IPS-20b (cell line): ENCODE results near the gene GASK1A.

Source experiments
- H3K27ac ChIP-seq: one replicate; pipeline ENCODE4 v1.5.1; 2013; ENCODE audit warnings: low read length
- H3K27me3 ChIP-seq: 2 replicates; pipeline ENCODE4 v1.6.1; 2013; ENCODE audit warnings: mild to moderate bottlenecking, low read length, inconsistent platforms; ENCODE audit not compliant: insufficient read depth
- H3K36me3 ChIP-seq: 2 replicates; pipeline ENCODE4 v1.6.1; 2013; ENCODE audit warnings: low read depth, mild to moderate bottlenecking, inconsistent platforms, low read length, moderate library complexity; ENCODE audit not compliant: insufficient read depth
- H3K4me1 ChIP-seq: 2 replicates; pipeline ENCODE4 v1.6.1; 2013; ENCODE audit warnings: mild to moderate bottlenecking, control low read depth, inconsistent platforms, low read length, moderate library complexity; ENCODE audit not compliant: insufficient read depth
- H3K4me3 ChIP-seq: 2 replicates; pipeline ENCODE4 v1.5.1; 2013; ENCODE audit warnings: mild to moderate bottlenecking, low read length, inconsistent platforms
- H3K9ac ChIP-seq: 2 replicates; pipeline ENCODE4 v1.6.1; 2013; ENCODE audit warnings: low read depth, mild to moderate bottlenecking, inconsistent platforms, low read length, moderate library complexity
- H3K9me3 ChIP-seq: 2 replicates; pipeline ENCODE4 v1.6.1; 2013; ENCODE audit warnings: mild to moderate bottlenecking, low read depth, low read length, inconsistent platforms; ENCODE audit not compliant: insufficient read depth

The GASK1A gene

DNA sequence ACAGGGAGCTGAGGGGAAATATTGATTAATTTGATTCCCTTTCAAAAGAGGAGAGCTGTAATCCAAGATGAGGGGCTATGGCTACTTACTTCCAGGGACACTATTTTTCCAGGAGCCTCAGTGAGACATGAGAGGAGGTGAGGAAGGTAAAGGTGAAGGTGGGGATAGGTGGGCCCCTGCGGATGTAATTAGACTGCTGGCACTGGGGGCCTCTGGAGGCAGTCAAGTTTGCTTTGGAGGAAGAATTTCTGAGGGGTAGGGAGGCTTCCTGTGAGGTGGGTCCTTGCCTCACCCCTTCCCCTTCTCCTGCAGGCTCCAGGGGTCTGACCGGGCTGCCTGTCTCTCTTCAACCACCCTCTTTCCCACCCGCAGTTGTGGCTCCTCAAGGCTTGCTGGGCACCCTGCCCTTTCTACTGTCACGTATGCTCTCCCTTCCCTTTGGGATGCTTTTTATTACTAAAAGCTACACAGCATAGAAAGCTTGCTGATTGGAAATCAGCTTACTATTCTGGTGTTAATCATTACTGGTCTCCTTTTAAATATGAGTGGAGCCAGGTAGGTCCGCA, 22.5 kb downstream of the GASK1A start:
- no peak overlapping the region for H3K4me3 ChIP-seq
- H3K9me3 ChIP-seq, result no peaks in the 10 kb centered on the region
- no peak overlapping the region for H3K9ac ChIP-seq
- no peak overlapping the region for H3K27ac ChIP-seq
- no peaks in the 10 kb centered on the region for H3K36me3 ChIP-seq
- H3K27me3 ChIP-seq, result no peaks in the 10 kb centered on the region
- H3K4me1 ChIP-seq, result no peaks in the 10 kb centered on the region

DNA sequence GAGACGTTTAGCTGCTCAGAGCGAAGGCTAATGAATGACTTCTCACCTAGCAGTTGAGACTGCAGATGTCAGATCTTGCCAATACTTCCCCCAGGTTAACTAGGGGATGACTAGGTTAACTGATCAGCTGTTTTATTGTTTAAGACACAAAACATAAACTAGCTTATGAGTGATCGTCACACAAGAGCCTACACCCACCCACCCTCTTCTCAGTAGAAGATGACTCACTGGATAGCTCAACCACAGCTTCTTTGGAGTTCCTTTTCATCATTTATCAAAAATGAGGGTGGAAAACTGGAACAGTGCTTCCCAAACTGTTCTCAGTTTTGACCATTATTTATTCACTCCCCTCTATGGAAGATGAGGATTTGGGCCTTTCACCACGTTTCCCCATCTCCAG, 25.2 kb downstream of the GASK1A start:
- H3K9me3 ChIP-seq, result no peaks in the 10 kb centered on the region
- H3K9ac ChIP-seq, result no peak overlapping the region
- no peak overlapping the region for H3K4me3 ChIP-seq
- H3K36me3 ChIP-seq, result no peaks in the 10 kb centered on the region
- no peaks in the 10 kb centered on the region for H3K4me1 ChIP-seq
- no peak overlapping the region for H3K27ac ChIP-seq
- H3K27me3 ChIP-seq, result no peaks in the 10 kb centered on the region

DNA sequence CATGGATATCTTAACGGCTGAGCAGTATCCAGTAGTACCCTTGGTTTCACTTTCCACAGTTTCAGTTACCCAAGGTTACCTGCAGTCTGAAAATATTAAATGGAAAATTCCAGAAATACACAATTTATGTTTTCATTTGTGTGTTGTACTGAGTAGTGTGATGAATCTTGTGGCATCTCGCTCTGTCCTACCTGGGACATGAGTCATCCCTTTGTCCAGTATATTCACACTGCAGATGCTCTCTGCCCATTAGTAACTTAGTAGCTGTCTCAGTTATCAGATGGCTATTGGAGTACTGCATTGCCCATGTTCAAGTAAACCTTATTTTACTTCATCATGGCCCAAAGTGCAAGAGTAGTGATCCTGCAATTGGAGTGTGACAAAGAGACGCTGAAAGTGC, 26.1 kb downstream of the GASK1A start:
- H3K27me3 ChIP-seq, result no peaks in the 10 kb centered on the region
- H3K27ac ChIP-seq, result no peak overlapping the region
- no peak overlapping the region for H3K9ac ChIP-seq
- no peaks in the 10 kb centered on the region for H3K36me3 ChIP-seq
- no peak overlapping the region for H3K4me3 ChIP-seq
- no peaks in the 10 kb centered on the region for H3K9me3 ChIP-seq
- no peaks in the 10 kb centered on the region for H3K4me1 ChIP-seq

DNA sequence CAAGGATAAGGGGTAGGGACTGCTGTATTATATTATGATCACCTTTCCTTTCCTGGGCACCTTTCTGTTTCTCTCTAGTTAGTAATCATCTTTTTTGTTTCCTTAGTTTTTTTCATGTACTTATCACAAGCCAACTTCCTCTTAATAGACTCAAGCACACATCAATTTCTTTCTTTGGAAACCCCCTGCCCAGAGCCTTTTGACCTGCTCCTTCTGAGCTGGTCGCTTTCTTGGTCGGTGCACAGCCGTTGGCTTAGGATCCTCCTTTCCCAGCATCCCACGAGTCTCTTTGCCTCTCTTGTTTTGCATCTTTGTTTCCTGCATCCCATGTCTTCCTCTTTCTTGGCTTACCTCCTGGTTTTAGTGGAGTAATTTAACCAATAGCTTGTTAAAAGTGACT, 26.9 kb downstream of the GASK1A start:
- H3K36me3 ChIP-seq, result no peaks in the 10 kb centered on the region
- no peaks in the 10 kb centered on the region for H3K4me1 ChIP-seq
- no peak overlapping the region for H3K9ac ChIP-seq
- H3K9me3 ChIP-seq, result no peaks in the 10 kb centered on the region
- H3K27me3 ChIP-seq, result no peaks in the 10 kb centered on the region
- H3K27ac ChIP-seq, result no peak overlapping the region
- H3K4me3 ChIP-seq, result no peak overlapping the region

DNA sequence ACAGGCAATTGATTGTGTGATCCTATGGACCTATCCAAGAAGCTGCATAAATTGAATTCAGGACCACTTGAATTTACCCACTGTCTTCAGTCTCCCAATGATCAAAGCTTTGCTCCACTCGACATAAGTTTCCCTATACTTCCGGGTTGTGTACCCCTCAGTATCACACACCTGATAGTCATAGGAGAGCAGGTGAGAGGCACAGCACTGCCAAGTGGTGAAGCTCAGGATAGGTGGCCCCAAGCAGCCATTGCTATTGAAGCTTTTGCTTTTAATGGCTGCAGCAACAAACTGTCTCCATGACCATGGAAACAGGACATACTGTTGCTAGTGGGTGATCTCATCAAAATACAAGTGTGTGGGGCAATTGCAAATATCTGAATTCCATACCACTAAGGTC, 27.7 kb downstream of the GASK1A start:
- Histone ChIP-seq H3K9ac (no peak overlapping the region), H3K27ac (no peak overlapping the region), H3K4me1 (no peaks in the 10 kb centered on the region), H3K4me3 (no peak overlapping the region), H3K27me3 (no peaks in the 10 kb centered on the region), H3K9me3 (no peaks in the 10 kb centered on the region), H3K36me3 (no peaks in the 10 kb centered on the region)

DNA sequence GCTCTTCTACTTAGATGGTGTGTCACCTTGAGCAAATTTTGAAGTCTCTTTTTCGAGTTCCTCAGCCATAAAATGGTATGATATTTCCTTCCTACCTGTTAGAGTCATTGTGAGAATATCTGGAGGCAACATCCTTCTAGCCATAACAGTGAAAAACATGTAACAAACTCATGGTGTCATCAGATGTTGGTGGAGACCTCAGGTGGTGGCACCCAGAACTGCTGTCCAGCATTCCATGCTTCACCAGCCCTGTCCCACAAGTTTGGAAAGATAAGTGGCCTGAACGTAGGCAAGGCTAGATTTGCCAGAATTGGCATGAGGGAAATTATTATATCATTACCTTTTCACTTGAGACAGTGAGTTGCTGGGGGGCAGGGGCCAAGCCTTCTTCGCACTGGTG, 30.4 kb downstream of the GASK1A start:
- no peak overlapping the region for H3K4me3 ChIP-seq
- no peak overlapping the region for H3K27ac ChIP-seq
- H3K4me1 ChIP-seq, result no peaks in the 10 kb centered on the region
- no peak overlapping the region for H3K9ac ChIP-seq
- H3K27me3 ChIP-seq, result no peaks in the 10 kb centered on the region
- H3K36me3 ChIP-seq, result no peaks in the 10 kb centered on the region
- peaks cover 5% of the 10 kb centered on the region for H3K9me3 ChIP-seq

DNA sequence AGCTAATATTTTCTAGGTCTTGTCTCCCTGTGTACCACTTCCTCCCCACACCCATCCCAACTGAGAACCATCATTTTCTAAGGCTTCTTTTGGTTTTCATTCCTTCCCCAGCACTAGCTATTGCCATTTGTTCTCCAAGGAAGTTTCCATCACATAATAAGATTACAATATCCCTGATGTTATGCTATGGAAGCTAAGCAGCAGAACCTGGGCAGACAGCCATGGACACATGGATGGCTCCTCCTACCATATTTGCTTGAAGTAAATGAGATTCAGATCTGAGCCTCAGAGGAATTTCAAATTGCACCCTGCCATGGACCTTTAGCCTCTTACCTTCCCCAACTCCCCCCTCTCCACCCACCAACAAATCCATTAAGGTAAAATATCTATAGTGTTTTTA, 31.5 kb downstream of the GASK1A start:
- Histone ChIP-seq H3K9ac (no peak overlapping the region), H3K36me3 (no peaks in the 10 kb centered on the region), H3K27me3 (no peaks in the 10 kb centered on the region), H3K9me3 (peaks cover 5% of the 10 kb centered on the region), H3K27ac (no peak overlapping the region), H3K4me3 (no peak overlapping the region), H3K4me1 (no peaks in the 10 kb centered on the region)

DNA sequence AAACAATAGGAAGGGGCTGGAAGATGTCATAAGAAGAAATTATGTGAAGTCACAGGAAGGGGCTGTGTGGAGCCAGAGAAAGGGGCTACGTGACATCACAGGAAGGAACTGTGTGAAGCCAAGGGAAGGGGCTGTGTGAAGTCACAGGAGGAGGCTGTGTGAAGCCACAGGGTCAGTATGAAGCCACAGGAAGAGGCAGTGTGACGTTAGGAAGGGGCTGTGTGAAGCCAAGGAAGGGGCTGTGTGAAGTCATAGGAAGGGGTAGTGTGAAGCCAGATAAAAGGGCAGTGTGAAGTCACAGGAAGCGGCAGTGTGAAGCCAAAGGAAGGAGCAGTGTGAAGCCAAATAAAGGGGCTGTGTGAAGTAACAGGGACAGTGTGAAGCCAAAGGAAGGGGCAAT, 32.5 kb downstream of the GASK1A start:
- no peaks in the 10 kb centered on the region for H3K4me1 ChIP-seq
- no peaks in the 10 kb centered on the region for H3K27me3 ChIP-seq
- H3K27ac ChIP-seq, result no peak overlapping the region
- H3K36me3 ChIP-seq, result no peaks in the 10 kb centered on the region
- no peak overlapping the region for H3K9ac ChIP-seq
- H3K4me3 ChIP-seq, result no peak overlapping the region
- H3K9me3 ChIP-seq, result peaks cover 10% of the 10 kb centered on the region

DNA sequence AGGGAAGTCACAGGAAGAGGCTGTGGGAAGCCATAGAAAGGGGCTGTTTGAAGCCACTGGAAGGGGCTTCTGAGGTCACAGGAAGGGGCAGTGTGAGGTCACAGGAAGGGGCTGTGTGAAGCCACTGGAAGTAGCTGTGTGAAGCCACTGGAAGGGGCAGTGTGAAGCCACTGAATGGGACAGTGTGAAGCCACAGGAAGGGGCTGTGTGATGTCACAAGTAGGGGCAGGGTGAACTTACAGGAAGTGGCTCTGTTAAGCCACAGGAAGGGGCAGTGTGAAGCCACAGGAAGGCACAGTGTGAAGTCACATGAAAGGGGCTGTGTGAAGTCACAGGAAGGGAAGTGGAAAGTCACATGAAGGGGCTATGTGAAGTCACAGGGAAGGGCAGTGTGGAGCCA, 33.1 kb downstream of the GASK1A start:
- no peak overlapping the region for H3K27ac ChIP-seq
- H3K4me3 ChIP-seq, result no peak overlapping the region
- no peaks in the 10 kb centered on the region for H3K4me1 ChIP-seq

DNA sequence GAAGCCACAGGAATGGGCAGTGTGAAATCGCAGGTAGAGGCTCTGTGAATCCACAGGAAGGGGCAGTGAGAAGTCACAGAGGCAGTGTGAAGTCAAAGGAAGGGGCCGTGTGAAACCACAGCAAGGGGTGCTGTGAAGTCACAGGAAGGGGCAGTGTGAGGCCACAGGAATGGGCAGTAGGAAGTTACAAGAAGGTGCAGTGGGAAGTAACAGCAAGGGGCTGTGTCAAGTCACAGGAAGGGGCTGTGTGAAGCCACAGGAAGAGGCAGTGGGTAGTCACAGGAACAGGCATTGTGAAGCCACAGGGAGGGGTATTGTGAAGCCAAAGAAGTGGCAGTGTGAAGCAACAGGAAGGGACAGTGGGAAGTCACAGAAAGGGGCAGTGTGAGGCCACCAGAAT, 34.1 kb downstream of the GASK1A start:
- Histone ChIP-seq H3K4me1 (no peaks in the 10 kb centered on the region), H3K9ac (no peak overlapping the region), H3K4me3 (no peak overlapping the region), H3K36me3 (no peaks in the 10 kb centered on the region), H3K27ac (no peak overlapping the region), H3K27me3 (no peaks in the 10 kb centered on the region), H3K9me3 (peaks cover 10% of the 10 kb centered on the region)

More for the DNA sequence above, 33.1 kb downstream of the GASK1A start:
- no peak overlapping the region for H3K9ac ChIP-seq
- H3K36me3 ChIP-seq, result no peaks in the 10 kb centered on the region
- peaks cover 10% of the 10 kb centered on the region for H3K9me3 ChIP-seq
- H3K27me3 ChIP-seq, result no peaks in the 10 kb centered on the region

DNA sequence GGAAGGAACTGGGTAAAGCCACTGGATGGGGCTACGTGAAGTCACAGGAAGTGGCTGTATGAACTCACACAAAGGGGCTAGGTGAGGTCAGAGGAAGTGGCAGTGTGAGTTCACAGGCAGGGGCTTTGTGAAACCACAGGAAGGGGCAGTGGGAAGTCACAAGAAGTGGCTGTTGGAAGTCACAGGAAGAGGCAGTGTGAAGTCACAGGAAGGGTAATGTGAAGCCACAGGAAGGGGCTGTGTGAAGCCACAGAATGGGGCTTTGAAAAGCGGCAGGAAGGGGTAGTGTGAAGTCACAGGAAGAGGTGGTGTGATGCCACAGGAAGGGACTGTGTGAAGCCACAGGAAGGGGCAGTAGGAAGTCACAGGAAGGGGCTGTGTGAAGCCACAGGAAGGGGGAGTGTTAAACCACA, 34.6 kb downstream of the GASK1A start:
- Histone ChIP-seq H3K9me3 (peaks cover 10% of the 10 kb centered on the region), H3K36me3 (no peaks in the 10 kb centered on the region), H3K4me1 (no peaks in the 10 kb centered on the region), H3K4me3 (no peak overlapping the region), H3K27ac (no peak overlapping the region), H3K9ac (no peak overlapping the region), H3K27me3 (no peaks in the 10 kb centered on the region)

DNA sequence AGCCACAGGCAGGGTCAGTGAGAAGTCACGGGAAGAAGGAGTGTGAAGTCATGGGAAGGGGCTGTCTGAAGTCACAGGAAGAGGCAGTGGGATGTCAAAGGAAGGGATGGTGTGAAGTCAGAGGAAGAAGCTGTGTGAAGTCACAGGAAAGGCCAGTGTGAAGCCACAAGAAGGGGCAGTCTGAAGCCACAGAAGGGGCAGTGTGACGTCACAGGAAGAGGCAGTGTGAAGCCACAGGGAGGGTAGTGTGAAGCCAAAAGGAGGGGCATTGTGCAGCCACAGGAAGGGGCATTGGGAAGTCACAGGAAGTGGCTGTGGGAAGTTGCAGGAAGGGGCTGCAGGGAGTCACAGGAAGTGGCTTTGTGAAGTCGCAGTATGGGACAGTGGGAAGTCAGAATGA, 35.1 kb downstream of the GASK1A start:
- H3K27ac ChIP-seq, result no peak overlapping the region
- H3K9me3 ChIP-seq, result peaks cover 10% of the 10 kb centered on the region
- no peak overlapping the region for H3K9ac ChIP-seq
- H3K4me1 ChIP-seq, result no peaks in the 10 kb centered on the region
- no peaks in the 10 kb centered on the region for H3K36me3 ChIP-seq
- no peak overlapping the region for H3K4me3 ChIP-seq
- no peaks in the 10 kb centered on the region for H3K27me3 ChIP-seq

DNA sequence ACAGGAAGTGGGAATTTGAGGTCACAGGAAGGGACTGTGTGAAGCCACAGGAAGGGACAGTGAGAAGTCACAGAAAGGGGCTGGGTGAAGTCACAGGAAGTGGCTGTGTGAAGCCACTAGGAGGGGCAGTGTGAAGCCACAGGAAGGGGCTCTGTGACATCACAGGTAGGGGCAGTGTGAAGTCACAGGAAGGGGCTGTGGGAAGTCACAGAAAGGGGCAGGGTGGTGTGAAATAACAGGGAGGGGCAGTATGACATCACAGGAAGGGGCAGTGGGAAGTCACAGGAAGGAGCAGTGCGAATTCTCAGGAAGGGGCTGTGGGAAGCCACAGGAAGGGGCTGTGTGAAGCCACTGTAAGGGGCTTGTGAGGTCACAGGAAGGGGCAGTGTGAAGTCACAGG, 35.8 kb downstream of the GASK1A start:
- Histone ChIP-seq H3K9ac (no peak overlapping the region), H3K27ac (no peak overlapping the region), H3K4me1 (no peaks in the 10 kb centered on the region), H3K9me3 (peaks cover 10% of the 10 kb centered on the region), H3K36me3 (no peaks in the 10 kb centered on the region), H3K27me3 (no peaks in the 10 kb centered on the region), H3K4me3 (no peak overlapping the region)
